Endodermal cell (in vitro differentiated cells): ENCODE measurements around the gene ZDHHC17. TPM values are rescaled to one million over a fixed set of nuclear protein-coding genes. Genes with fewer than 3 reads are reported as not detected.
A peak's percentile ranks its signal among the peaks of the same experiment; 100 is the strongest.

ENCODE experiments used
- DNase-seq: peaks from one replicate; pipeline ENCODE4 v3.0.0-alpha.2; 2017
- H3K27ac ChIP-seq: 2 replicates; pipeline ENCODE4 v1.5.1; 2013; ENCODE audit warnings: mild to moderate bottlenecking, low read depth, low read length, moderate library complexity
- H3K27me3 ChIP-seq: 2 replicates; pipeline ENCODE4 v1.6.1; 2013; ENCODE audit warnings: mild to moderate bottlenecking, low read length, moderate library complexity; ENCODE audit not compliant: insufficient read depth, control insufficient read depth, poor library complexity, severe bottlenecking
- H3K36me3 ChIP-seq: 2 replicates; pipeline ENCODE4 v1.7.0; 2013; ENCODE audit warnings: mild to moderate bottlenecking, low read length, moderate library complexity; ENCODE audit not compliant: control insufficient read depth, insufficient read depth
- H3K4me1 ChIP-seq: one replicate; pipeline ENCODE4 v1.7.0; 2013; ENCODE audit warnings: low read length; ENCODE audit not compliant: control insufficient read depth, insufficient read depth
- H3K4me3 ChIP-seq: 2 replicates; pipeline ENCODE4 v1.5.1; 2013; ENCODE audit warnings: mild to moderate bottlenecking, low read length, moderate library complexity
- H3K9ac ChIP-seq: 2 replicates; pipeline ENCODE4 v1.6.1; 2013; ENCODE audit warnings: mild to moderate bottlenecking, low read length, moderate library complexity; ENCODE audit not compliant: poor library complexity, severe bottlenecking; ENCODE audit errors: extremely low read depth
- H3K9me3 ChIP-seq: 2 replicates; pipeline ENCODE4 v1.6.1; 2013; ENCODE audit warnings: mild to moderate bottlenecking, low read length, moderate library complexity; ENCODE audit not compliant: control insufficient read depth
- H3K27ac Mint-ChIP-seq: 2 replicates; pipeline ENCODE4 v1.8.0; 2020; ENCODE audit warnings: mixed read lengths
- H3K27me3 Mint-ChIP-seq: 2 replicates; pipeline ENCODE4 v1.8.0; 2021; ENCODE audit warnings: mild to moderate bottlenecking, mixed read lengths; ENCODE audit not compliant: insufficient read depth
- H3K36me3 Mint-ChIP-seq: 2 replicates; pipeline ENCODE4 v1.8.0; 2020; ENCODE audit warnings: low read depth, mixed read lengths
- H3K4me1 Mint-ChIP-seq: 2 replicates; pipeline ENCODE4 v1.8.0; 2020; ENCODE audit warnings: mixed read lengths
- H3K4me3 Mint-ChIP-seq: 2 replicates; pipeline ENCODE4 v1.8.0; 2020; ENCODE audit warnings: mild to moderate bottlenecking, moderate library complexity, mixed read lengths
- H3K9me3 Mint-ChIP-seq: 2 replicates; pipeline ENCODE4 v1.8.0; 2020; ENCODE audit warnings: mild to moderate bottlenecking, mixed read lengths
- WGBS, 2 experiments: methylation state at CpG; one replicate each; pipeline versions ENCODE4 v1.1.5 to v1.1.7; 2013; ENCODE audit warnings: missing lambda C conversion rate in 2 of 2, mixed read lengths in 1 of 2; ENCODE audit not compliant: insufficient coverage in 1 of 2, insufficient read length in 1 of 2; 5-methylcytosine and 5-hydroxymethylcytosine counted together
- total RNA-seq, 2 donors: library from RNA; stranded (reverse); fragmentation: NEBNext Ultra II Directional in 1 of 2; extraction: Animal tissue kit (Norgen Biotek cat#: 25700) in 1 of 2; gene quantifications; 2 replicates in 1 of 2; 3 replicates in 1 of 2; pipeline ENCODE4 v1.2.1, GENCODE V29; 2021
- TF ChIP-seq, protein P1 (sequence below): fragments of 200-600 bp; sonication (generic); conservative IDR thresholded peaks from 2 replicates; pipeline ENCODE4 v1.5.0; 2021; ENCODE audit warnings: antibody characterized with exemption, mild to moderate bottlenecking

Gene ZDHHC17
- total RNA-seq, 2 donors from 2014 or later, result 37.9 to 40.0 TPM

DNA sequence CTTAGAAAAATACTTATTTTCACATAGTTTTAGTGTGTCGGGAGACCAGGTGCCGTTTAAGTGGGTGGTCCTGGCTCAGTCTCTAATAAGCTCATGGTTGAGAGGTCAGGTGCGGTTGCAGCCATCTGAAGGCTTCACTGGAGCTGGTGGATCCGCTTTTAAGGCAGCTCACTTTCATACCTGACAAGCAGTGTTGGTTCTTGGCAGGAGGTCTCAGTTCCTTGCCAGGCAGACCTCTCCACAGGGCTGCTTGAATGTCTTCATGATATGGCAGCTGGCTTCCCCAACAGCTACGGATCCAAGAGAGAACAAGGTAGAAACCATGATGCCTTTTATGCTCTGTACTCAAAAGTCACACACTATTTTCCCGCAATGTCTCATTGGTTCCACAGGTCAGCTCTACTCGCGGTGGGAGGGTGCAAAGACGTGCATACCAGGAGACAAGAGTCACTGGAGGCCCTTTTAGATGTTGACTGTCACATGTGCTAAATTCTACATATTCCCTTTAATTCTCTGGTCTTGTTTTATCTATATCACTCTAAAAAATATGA, 8.0 kb upstream of the ZDHHC17 start:
- 91 to 93% methylated on average over 7 to 9 of the region's 9 CpGs for WGBS, 2 experiments
- Histone ChIP-seq H3K36me3 (no peaks in the 10 kb centered on the region), H3K27me3 (no peaks in the 10 kb centered on the region), H3K4me1 (no peaks in the 10 kb centered on the region), H3K9ac (no peak overlapping the region), H3K27ac (no peak overlapping the region), H3K4me3 (no peak overlapping the region), H3K9me3 (no peaks in the 10 kb centered on the region)
- Mint-ChIP-seq H3K27ac (no peak overlapping the region), H3K4me1 (peaks cover 6% of the 10 kb centered on the region), H3K4me3 (no peak overlapping the region), H3K27me3 (peaks cover 6% of the 10 kb centered on the region), H3K9me3 (no peaks in the 10 kb centered on the region), H3K36me3 (no peaks in the 10 kb centered on the region)
- TF ChIP-seq, protein P1, sequence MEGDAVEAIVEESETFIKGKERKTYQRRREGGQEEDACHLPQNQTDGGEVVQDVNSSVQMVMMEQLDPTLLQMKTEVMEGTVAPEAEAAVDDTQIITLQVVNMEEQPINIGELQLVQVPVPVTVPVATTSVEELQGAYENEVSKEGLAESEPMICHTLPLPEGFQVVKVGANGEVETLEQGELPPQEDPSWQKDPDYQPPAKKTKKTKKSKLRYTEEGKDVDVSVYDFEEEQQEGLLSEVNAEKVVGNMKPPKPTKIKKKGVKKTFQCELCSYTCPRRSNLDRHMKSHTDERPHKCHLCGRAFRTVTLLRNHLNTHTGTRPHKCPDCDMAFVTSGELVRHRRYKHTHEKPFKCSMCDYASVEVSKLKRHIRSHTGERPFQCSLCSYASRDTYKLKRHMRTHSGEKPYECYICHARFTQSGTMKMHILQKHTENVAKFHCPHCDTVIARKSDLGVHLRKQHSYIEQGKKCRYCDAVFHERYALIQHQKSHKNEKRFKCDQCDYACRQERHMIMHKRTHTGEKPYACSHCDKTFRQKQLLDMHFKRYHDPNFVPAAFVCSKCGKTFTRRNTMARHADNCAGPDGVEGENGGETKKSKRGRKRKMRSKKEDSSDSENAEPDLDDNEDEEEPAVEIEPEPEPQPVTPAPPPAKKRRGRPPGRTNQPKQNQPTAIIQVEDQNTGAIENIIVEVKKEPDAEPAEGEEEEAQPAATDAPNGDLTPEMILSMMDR, result no peak
- DNase-seq, result peak; percentile 69

DNA sequence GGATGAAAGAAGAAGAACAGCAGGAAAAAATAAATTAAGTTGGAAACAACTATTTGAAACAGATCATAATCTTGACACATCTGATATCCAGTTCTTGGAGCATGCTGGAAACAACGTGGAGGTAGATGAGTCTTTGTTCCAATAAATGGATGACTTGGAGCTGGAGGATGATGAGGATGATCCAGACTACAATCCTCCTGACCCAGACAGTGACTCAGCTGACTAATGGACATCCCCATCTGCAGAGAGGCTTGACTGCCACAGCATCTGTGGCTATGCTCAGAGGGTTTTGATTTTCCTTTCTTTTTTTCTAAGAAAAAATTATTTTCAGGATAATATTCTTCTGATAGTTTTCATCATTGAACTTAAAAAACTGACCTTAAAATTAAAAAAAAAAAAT, 6.2 kb upstream of the ZDHHC17 start:
- H3K4me3 Mint-ChIP-seq, result no peak overlapping the region
- TF ChIP-seq, protein P1, result no peak
- no peak overlapping the region for H3K4me3 ChIP-seq
- peaks cover 6% of the 10 kb centered on the region for H3K27me3 Mint-ChIP-seq
- H3K36me3 Mint-ChIP-seq, result no peaks in the 10 kb centered on the region
- no peak for DNase-seq
- no peak overlapping the region for H3K9ac ChIP-seq
- H3K4me1 Mint-ChIP-seq, result peaks cover 12% of the 10 kb centered on the region
- H3K27ac ChIP-seq, result no peak overlapping the region
- H3K27me3 ChIP-seq, result no peaks in the 10 kb centered on the region
- no peaks in the 10 kb centered on the region for H3K9me3 Mint-ChIP-seq
- H3K36me3 ChIP-seq, result no peaks in the 10 kb centered on the region
- 86% methylated on average over 1 of the region's 1 CpG; no CpG with 5 or more reads in 1 of the 2 experiments for WGBS, 2 experiments
- H3K9me3 ChIP-seq, result no peaks in the 10 kb centered on the region
- H3K4me1 ChIP-seq, result no peaks in the 10 kb centered on the region
- H3K27ac Mint-ChIP-seq, result no peak overlapping the region

DNA sequence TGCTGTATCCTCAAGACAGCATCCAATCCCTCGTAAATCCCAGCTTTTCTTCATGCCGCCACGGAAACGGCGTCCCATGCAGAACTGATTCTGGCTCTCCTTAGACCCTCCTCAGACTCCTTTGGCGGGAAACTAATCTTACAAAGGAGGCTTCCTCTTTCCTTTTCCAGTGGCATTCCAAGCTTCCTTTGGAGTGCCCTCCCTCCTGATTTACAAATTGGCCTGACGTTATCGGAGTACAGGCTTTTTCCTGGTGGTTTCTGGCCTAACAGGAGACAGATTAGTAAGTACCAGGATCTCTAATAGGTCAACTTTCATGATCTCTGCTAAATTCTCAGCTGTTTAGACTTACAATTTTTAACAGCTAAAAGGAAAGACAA, 1.3 kb upstream of the ZDHHC17 start:
- Histone ChIP-seq H3K27me3 (no peaks in the 10 kb centered on the region), H3K9ac (no peak overlapping the region), H3K4me1 (no peaks in the 10 kb centered on the region), H3K4me3 (peak overlapping the region; percentile 15), H3K9me3 (no peaks in the 10 kb centered on the region), H3K27ac (peak overlapping the region; percentile 42), H3K36me3 (no peaks in the 10 kb centered on the region)
- DNase-seq, result peak; percentile 84
- WGBS, 2 experiments, result 52 to 70% methylated on average over 6 to 8 of the region's 8 CpGs
- Mint-ChIP-seq H3K27ac (peak overlapping the region; percentile 97), H3K36me3 (no peaks in the 10 kb centered on the region), H3K4me1 (peaks cover 17% of the 10 kb centered on the region), H3K4me3 (peak overlapping the region; percentile 88), H3K27me3 (peaks cover 2% of the 10 kb centered on the region), H3K9me3 (no peaks in the 10 kb centered on the region)
- TF ChIP-seq, protein P1, result no peak
